GM12874 (cell line): ENCODE data around the gene MAST4.

ENCODE experiments used
- TF ChIP-seq, protein P1 (sequence below): IDR thresholded peaks from 2 replicates; pipeline ENCODE4 v1.5.1; 2011; ENCODE audit warnings: low read depth, mild to moderate bottlenecking, control low read depth, low read length, moderate library complexity; ENCODE audit not compliant: insufficient read depth

The MAST4 gene

DNA sequence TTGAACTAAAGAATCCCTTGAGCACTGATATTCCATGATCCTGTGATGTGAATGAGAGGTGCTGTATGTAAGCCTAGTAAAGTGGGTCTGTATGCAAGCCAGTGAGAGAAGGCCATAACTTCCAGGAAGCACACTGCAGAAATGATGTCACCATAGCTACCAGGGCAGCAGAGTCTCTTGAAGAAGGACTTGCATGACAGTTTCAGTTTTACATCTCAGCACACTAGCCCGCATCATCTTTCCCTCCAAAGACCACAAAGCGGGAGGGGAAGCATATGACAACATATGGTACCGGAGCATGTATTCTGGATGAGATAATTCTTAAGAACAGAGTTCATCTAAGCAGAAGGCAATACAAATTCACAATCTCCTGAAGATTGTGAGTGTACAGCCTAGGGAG, 37.6 kb upstream of the MAST4 start:
- TF ChIP-seq, protein P1, sequence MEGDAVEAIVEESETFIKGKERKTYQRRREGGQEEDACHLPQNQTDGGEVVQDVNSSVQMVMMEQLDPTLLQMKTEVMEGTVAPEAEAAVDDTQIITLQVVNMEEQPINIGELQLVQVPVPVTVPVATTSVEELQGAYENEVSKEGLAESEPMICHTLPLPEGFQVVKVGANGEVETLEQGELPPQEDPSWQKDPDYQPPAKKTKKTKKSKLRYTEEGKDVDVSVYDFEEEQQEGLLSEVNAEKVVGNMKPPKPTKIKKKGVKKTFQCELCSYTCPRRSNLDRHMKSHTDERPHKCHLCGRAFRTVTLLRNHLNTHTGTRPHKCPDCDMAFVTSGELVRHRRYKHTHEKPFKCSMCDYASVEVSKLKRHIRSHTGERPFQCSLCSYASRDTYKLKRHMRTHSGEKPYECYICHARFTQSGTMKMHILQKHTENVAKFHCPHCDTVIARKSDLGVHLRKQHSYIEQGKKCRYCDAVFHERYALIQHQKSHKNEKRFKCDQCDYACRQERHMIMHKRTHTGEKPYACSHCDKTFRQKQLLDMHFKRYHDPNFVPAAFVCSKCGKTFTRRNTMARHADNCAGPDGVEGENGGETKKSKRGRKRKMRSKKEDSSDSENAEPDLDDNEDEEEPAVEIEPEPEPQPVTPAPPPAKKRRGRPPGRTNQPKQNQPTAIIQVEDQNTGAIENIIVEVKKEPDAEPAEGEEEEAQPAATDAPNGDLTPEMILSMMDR, result no peak

DNA sequence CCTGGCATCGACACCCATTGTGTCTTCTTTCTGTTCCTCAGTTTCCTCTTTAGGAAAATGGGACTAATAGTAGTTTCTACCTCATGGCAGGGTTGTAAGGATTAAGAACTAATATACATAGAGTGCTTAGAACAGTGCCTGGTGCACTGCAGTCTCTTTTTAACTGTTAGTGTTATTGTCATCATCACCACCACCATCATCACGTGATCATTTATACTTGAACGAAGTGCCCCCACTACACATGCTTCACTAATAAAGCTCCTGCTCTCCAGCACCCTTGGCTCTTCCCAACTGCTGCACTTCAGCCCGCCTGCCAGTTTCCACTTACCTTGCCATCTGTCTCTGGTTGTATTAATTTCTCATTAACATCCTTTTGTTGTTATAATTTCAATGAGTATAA, 35.8 kb upstream of the MAST4 start:
- TF ChIP-seq, protein P1, result no peak

DNA sequence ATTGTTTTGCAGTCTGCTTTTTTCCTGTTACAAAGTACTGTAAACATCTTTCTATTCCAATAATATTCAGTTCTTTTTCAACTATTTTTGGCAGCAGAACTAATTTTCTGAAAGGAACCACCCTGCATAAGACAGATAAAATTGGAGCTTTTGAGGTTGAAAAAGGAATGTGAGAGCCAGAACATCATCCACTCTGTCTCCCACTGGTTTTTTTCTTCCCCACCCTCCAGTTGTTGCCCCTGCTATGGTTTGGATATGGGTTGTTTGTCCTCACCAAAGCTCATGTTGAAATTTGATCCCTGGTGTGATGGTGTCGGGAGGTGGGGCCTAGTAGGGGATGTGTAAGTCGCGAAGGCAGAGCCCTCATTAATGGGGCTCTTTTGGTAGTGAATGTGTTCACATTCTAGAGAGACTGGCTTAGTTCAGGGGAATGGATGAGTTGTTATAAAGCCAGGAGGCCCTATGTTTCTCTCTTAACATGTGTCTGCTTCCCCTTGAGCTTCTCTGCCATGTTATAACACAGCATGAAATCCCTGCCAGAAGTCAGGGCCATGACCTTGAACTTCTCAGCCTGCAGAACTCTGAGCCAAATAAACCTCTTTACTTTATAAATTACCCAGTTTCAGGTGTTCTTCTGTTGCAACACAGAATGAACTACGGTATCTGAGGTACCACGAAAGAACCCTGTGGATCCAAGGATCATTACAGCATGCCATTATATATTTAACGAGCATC, 34.8 kb upstream of the MAST4 start:
- TF ChIP-seq, protein P1, result no peak

DNA sequence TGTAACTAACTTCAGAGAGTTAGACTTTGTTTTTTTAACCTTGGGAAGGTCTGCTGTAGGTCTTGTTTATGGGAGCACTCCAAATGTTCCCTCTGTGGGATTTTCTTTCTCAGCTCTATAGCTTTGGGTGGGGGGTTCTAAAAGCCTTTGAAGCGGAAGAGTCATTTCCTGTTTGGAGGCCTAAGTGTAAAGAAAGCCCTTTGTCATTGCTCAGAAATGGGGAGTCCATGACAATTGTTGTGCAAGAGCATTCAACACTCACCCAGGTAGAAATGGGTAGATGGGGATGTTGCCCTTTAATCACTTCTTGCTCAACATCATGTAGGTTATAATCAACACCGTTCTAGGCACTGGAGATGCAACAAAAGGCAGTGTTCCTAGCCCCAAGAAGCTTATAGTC, 30.3 kb upstream of the MAST4 start:
- TF ChIP-seq, protein P1, result no peak

DNA sequence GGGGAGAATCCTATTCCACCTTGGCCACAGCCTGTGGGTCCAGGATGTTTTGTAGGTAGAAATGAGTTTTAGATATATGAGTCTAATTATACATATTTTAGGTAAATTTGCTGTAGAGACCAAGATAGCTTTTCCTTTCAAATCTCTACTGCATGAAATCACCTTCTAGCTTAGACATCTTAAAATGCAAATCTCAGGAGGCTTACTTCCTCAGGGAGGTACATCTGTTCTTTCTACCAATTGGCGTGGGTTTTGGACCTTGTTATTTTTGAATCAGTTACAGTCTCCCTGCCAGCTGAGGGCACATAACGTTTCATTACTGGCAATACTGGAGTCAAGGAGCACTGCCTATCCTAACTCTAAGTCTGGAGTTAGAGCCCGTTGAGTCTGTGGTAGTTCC, 28.7 kb upstream of the MAST4 start:
- TF ChIP-seq, protein P1, result no peak

DNA sequence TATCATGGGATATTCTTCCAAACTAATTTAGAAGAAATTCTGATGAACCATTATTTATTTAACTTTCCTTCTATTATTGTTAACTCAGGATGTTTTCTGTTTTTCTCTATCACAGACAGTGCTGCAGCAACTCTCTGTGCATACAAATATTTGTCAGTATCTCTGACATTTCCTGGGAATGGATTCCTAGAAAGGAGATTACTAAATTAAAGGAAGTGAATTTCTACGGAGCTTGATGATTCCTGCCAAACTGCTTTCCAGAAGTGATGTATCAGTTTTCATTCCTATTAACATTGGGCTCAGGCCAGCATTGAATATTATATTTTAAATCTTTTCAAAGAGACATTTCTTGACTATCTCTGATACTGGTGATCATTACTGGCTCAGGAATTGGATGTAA, 26.0 kb upstream of the MAST4 start:
- TF ChIP-seq, protein P1, result no peak

DNA sequence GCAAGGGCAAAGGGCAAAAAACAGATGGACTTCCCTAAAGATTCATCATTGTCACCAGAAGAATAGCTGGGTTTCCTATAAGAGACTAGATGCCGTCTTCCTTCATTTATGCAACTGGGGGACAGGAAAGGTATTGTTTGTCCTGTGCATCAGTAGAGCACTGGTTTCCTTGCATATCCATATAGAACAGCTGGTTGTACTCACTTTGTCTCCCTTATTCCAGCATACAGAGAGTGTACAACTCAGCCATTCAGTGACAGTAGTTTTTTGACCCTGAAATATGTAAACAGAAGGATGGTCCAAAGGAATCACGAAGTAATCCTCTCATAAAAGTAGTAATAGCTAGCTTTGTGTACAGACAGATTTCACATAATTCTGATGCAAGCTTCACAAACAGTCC, 22.5 kb upstream of the MAST4 start:
- TF ChIP-seq, protein P1, result no peak
